ENCODE measurements around the gene AK4.
"Not testable (repeated sequence)": the region's sequence is repeated elsewhere in the genome, so short reads cannot be mapped to it uniquely, and the experiment has no call there.

Gene AK4

GRCh38 chr1:65148178-65148547 is at the start of gene AK4:
AK4 (plus strand) TSS chr1:65148203; CDS start chr1:65148408, 205 bp downstream.
- DNase-seq (ENCODE audit: low read depth in 1 of 2, low spot score in 1 of 2) = not testable (repeated sequence)

- DNase-seq (ENCODE audit: low read depth in 1 of 2, low spot score in 1 of 2) = no peak
Observed at GRCh38 chr1:65103807-65104206, 44.2 kb upstream of the AK4 start.

GRCh38 chr1:65104854-65105534 is 43.0 kb upstream of the AK4 start:
- DNase-seq (ENCODE audit: low read depth in 1 of 2, low spot score in 1 of 2) = no peak

- no peak for DNase-seq (ENCODE audit: low read depth in 1 of 2, low spot score in 1 of 2)
Observed at GRCh38 chr1:65105596-65105995, 42.4 kb upstream of the AK4 start.

- no peak for DNase-seq (ENCODE audit: low read depth in 1 of 2, low spot score in 1 of 2)
Observed at GRCh38 chr1:65108025-65108642, 39.9 kb upstream of the AK4 start.

GRCh38 chr1:65109487-65109886 is 38.5 kb upstream of the AK4 start:
- DNase-seq (ENCODE audit: low read depth in 1 of 2, low spot score in 1 of 2) = no peak

- DNase-seq (ENCODE audit: low read depth in 1 of 2, low spot score in 1 of 2) = no peak
Observed at GRCh38 chr1:65112811-65113210, 35.2 kb upstream of the AK4 start.

- no peak for DNase-seq (ENCODE audit: low read depth in 1 of 2, low spot score in 1 of 2)
Observed at GRCh38 chr1:65113298-65113697, 34.7 kb upstream of the AK4 start.

GRCh38 chr1:65114322-65114721 is 33.7 kb upstream of the AK4 start:
- no peak for DNase-seq (ENCODE audit: low read depth in 1 of 2, low spot score in 1 of 2)

- no peak for DNase-seq (ENCODE audit: low read depth in 1 of 2, low spot score in 1 of 2)
Observed at GRCh38 chr1:65119951-65120350, 28.1 kb upstream of the AK4 start.

- not testable (repeated sequence) for DNase-seq (ENCODE audit: low read depth in 1 of 2, low spot score in 1 of 2)
Observed at GRCh38 chr1:65129104-65129503, 18.9 kb upstream of the AK4 start.

GRCh38 chr1:65138524-65138923 is 9.5 kb upstream of the AK4 start:
- no peak for DNase-seq (ENCODE audit: low read depth in 1 of 2, low spot score in 1 of 2)

GRCh38 chr1:65139793-65140192 is 8.2 kb upstream of the AK4 start:
- not testable (repeated sequence) for DNase-seq (ENCODE audit: low read depth in 1 of 2, low spot score in 1 of 2)

- no peak for DNase-seq (ENCODE audit: low read depth in 1 of 2, low spot score in 1 of 2)
Observed at GRCh38 chr1:65141394-65141793, 6.6 kb upstream of the AK4 start.

GRCh38 chr1:65141918-65142317 is 6.1 kb upstream of the AK4 start:
- no peak for DNase-seq (ENCODE audit: low read depth in 1 of 2, low spot score in 1 of 2)

- not testable (repeated sequence) for DNase-seq (ENCODE audit: low read depth in 1 of 2, low spot score in 1 of 2)
Observed at GRCh38 chr1:65143112-65143658, 4.8 kb upstream of the AK4 start.

GRCh38 chr1:65146908-65147423 is 1.0 kb upstream of the AK4 start:
- no peak for DNase-seq (ENCODE audit: low read depth in 1 of 2, low spot score in 1 of 2)

GRCh38 chr1:65147424-65148177 is 402 bp upstream of the AK4 start:
- DNase-seq (ENCODE audit: low read depth in 1 of 2, low spot score in 1 of 2) = peak in 1 of 2 donors; percentile 3

- peak in 1 of 2 donors; percentile 1 for DNase-seq (ENCODE audit: low read depth in 1 of 2, low spot score in 1 of 2)
Observed at GRCh38 chr1:65148548-65149350, 746 bp downstream of the AK4 start.

- DNase-seq (ENCODE audit: low read depth in 1 of 2, low spot score in 1 of 2) = no peak
Observed at GRCh38 chr1:65149351-65150107, 1.5 kb downstream of the AK4 start.

Measured in activated T-helper 1 cell treated with anti-CD3 and anti-CD28 coated beads, Interleukin-2, amount 50 U/mL, for 16 hours (primary cell).